NB4 (cell line): ENCODE data around the gene LDLRAD4.

Experiments used
- DNase-seq: peaks from one replicate; pipeline ENCODE4 v3.0.0; 2010; ENCODE audit warnings: low read depth
- H3K4me3 ChIP-seq: one replicate; pipeline ENCODE4 v1.5.1; 2011; ENCODE audit warnings: mild to moderate bottlenecking, low read depth, low read length, moderate library complexity
- CTCF ChIP-seq: IDR thresholded peaks from one replicate; pipeline ENCODE4 v1.5.1; 2012; ENCODE audit warnings: low read depth, low read length
- MAX ChIP-seq: IDR thresholded peaks from 2 replicates; pipeline ENCODE4 v1.6.1; 2011; ENCODE audit warnings: low read depth, low read length
- MYC ChIP-seq: IDR thresholded peaks from 2 replicates; pipeline ENCODE4 v1.6.1; 2011; ENCODE audit warnings: low read depth, low read length
- POLR2A ChIP-seq: IDR thresholded peaks from 2 replicates; pipeline ENCODE4 v1.6.1; 2011; ENCODE audit warnings: mild to moderate bottlenecking; ENCODE audit not compliant: insufficient read length; ENCODE audit errors: extremely low read depth

LDLRAD4 gene

GRCh38 chr18:13264091-13265007, 45.8 kb downstream of the LDLRAD4 start:
- no peak overlapping the region for H3K4me3 ChIP-seq
- DNase-seq = no peak
- no peak for TF ChIP-seq MYC
- no peak for TF ChIP-seq CTCF
- TF ChIP-seq MAX = no peak
- no peak for TF ChIP-seq POLR2A

GRCh38 chr18:13265008-13265910, 46.7 kb downstream of the LDLRAD4 start:
- TF ChIP-seq CTCF (no peak), POLR2A (no peak), MYC (no peak), MAX (no peak)
- H3K4me3 ChIP-seq = no peak overlapping the region
- no peak for DNase-seq

- no peak for TF ChIP-seq MYC
- no peak for TF ChIP-seq POLR2A
- TF ChIP-seq MAX = no peak
- TF ChIP-seq CTCF = no peak
- no peak for DNase-seq
- H3K4me3 ChIP-seq = no peak overlapping the region
Measured at GRCh38 chr18:13265911-13266217, 47.3 kb downstream of the LDLRAD4 start.

- no peak overlapping the region for H3K4me3 ChIP-seq
- no peak for DNase-seq
- no peak for TF ChIP-seq CTCF
- TF ChIP-seq MAX = no peak
- no peak for TF ChIP-seq POLR2A
- no peak for TF ChIP-seq MYC
Measured at GRCh38 chr18:13266218-13267100, 47.9 kb downstream of the LDLRAD4 start.

- no peak for DNase-seq
- TF ChIP-seq MAX (no peak), POLR2A (no peak), MYC (no peak), CTCF (no peak)
- H3K4me3 ChIP-seq = no peak overlapping the region
Measured at GRCh38 chr18:13267431-13267873, 48.9 kb downstream of the LDLRAD4 start.
